ENCODE data around the gene CPSF2. TPM values are rescaled to one million over a fixed set of nuclear protein-coding genes. Genes with fewer than 3 reads are reported as not detected.

The CPSF2 gene
- total RNA-seq, 1 experiment from 2014 or later, result 129 TPM

- DNase-seq (ENCODE audit: low spot score), result no peak
- H3K4me1 ChIP-seq (ENCODE audit: insufficient read depth, low read length, poor library complexity, severe bottlenecking), result peaks cover 5% of the 10 kb centered on the region
- intact Hi-C loops (cut with micrococcal nuclease; ENCODE audit: unreplicated experiment), result no loop called here
- peak overlapping the region; percentile 70 for H3K4me3 ChIP-seq (ENCODE audit: low read depth, low read length, poor library complexity, severe bottlenecking)
- no peaks in the 10 kb centered on the region for H3K27me3 ChIP-seq (replicated peaks; ENCODE audit: insufficient read depth, low read depth, low read length, poor library complexity)
- BruUV-seq (replicated peaks), result TSS peak; percentile 66
- no peaks in the 10 kb centered on the region for H3K9me3 ChIP-seq (ENCODE audit: low read depth, low read length, poor library complexity, severe bottlenecking)
- ChIA-PET POLR2A (ENCODE audit: low non-redundant PET) (no interaction called here), CTCF (no interaction called here)
- TF ChIP-seq CTCF (conservative IDR thresholded peaks at IDR 0.05; ENCODE audit: low read depth, low read length) (no peak), EZH2 (IDR thresholded peaks at IDR 0.05; ENCODE audit: borderline replicate concordance, low read depth, low read length, poor library complexity, severe bottlenecking) (no peak)
- peak overlapping the region; percentile 86 for H3K27ac ChIP-seq (ENCODE audit: low read depth, low read length, poor library complexity, severe bottlenecking)
- no peaks in the 10 kb centered on the region for H3K36me3 ChIP-seq (ENCODE audit: insufficient read depth, low read length, poor library complexity, severe bottlenecking)
Observed at GRCh38 chr14:92105073-92105892, 16.5 kb upstream of the CPSF2 start.

DNA sequence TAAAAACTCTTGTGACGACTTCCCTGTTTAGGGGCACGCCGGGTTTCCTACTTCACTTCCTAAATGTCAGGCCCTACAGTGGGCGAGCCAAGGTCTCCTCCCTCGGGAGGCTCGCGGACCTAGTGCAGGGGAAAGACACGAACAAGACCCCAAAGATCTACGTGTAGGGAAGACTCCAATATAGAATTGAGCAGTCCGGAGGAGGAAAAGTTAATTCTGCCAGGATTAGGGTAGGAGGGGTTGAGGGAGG is 16.0 kb upstream of the CPSF2 start:
- H3K27ac ChIP-seq (ENCODE audit: low read depth, low read length, poor library complexity, severe bottlenecking), result peak overlapping the region; percentile 86
- H3K4me3 ChIP-seq (ENCODE audit: low read depth, low read length, poor library complexity, severe bottlenecking), result peak overlapping the region; percentile 70
- DNase-seq (ENCODE audit: low spot score), result peak; percentile 55
- POLR2A ChIA-PET (ENCODE audit: low non-redundant PET), result interaction anchor here (0.5 kb wide), 1 partner anchor 1401 kb away, joined by 3 read pairs; no protein-coding TSS in a partner anchor
- no peaks in the 10 kb centered on the region for H3K27me3 ChIP-seq (replicated peaks; ENCODE audit: insufficient read depth, low read depth, low read length, poor library complexity)
- no TSS peak for BruUV-seq (replicated peaks)
- TF ChIP-seq EZH2 (IDR thresholded peaks at IDR 0.05; ENCODE audit: borderline replicate concordance, low read depth, low read length, poor library complexity, severe bottlenecking), result no peak
- TF ChIP-seq CTCF (conservative IDR thresholded peaks at IDR 0.05; ENCODE audit: low read depth, low read length), result no peak
- no peaks in the 10 kb centered on the region for H3K36me3 ChIP-seq (ENCODE audit: insufficient read depth, low read length, poor library complexity, severe bottlenecking)
- intact Hi-C loops (cut with micrococcal nuclease; ENCODE audit: unreplicated experiment), result no loop called here
- peaks cover 5% of the 10 kb centered on the region for H3K4me1 ChIP-seq (ENCODE audit: insufficient read depth, low read length, poor library complexity, severe bottlenecking)
- CTCF ChIA-PET, result interaction anchor here (0.8 to 1.8 kb wide), 4 partner anchors 12 to 109 kb away, joined by 4 to 19 read pairs (median 6); partner anchors contain the start of genes CPSF2, NDUFB1 and TRIP11
- no peaks in the 10 kb centered on the region for H3K9me3 ChIP-seq (ENCODE audit: low read depth, low read length, poor library complexity, severe bottlenecking)

DNA sequence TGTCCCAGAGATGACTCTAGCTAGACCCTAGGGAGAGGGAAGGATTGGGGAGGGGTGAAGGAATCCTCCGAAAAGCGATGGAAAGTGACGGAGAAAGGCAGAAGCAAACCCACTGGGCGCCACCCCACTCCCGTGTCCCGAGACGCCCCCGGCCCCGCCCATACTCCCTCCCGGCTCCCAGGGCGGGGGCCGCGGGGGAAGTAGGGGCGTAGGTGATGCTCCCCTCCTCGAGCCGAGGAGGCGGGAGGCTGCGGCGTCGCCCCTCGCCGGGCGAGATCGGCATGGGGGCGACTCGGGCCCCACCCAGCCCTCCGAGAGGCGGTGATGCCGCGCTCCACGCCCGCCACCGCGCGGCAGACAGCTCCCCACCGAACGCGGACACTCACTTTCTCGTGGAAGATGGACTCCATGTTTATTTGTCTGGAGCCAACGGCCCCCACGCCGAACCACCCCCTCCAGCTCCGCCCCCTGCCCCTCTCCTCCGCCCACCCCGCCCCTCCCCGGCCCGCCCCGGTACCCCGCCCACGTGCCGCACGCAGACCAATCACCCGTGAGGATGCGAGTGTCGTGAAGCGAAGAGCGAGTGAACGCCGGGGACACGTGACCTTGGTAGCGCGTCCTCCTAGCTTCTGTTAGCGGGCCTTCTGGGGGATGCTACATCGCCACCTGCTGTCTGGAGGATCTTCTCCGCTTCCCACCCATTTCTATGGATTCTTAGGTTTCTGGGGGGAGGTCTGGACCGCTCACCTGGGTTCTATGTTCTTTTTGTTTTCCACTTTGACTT is 15.4 kb upstream of the CPSF2 start, which contains the start of gene ATXN3:
ATXN3 (minus strand) TSS at position 440 of the 784 bp plus-strand sequence; CDS start at position 410, 30 bp downstream.
- no peaks in the 10 kb centered on the region for H3K36me3 ChIP-seq (ENCODE audit: insufficient read depth, low read length, poor library complexity, severe bottlenecking)
- ChIA-PET POLR2A (ENCODE audit: low non-redundant PET) (interaction anchor here (0.5 to 1.0 kb wide), 4 partner anchors 11 to 1402 kb away, joined by 3 to 6 read pairs (median 4); no protein-coding TSS in a partner anchor), CTCF (interaction anchor here (0.6 to 1.8 kb wide), 7 partner anchors 11 to 109 kb away, joined by 3 to 19 read pairs (median 4); partner anchors contain the start of genes CPSF2, NDUFB1 and TRIP11)
- intact Hi-C loops (cut with micrococcal nuclease; ENCODE audit: unreplicated experiment), result no loop called here
- BruUV-seq (replicated peaks), result no TSS peak
- H3K4me3 ChIP-seq (ENCODE audit: low read depth, low read length, poor library complexity, severe bottlenecking), result peak within 1 kb of the TSS; percentile 70
- TF ChIP-seq CTCF (conservative IDR thresholded peaks at IDR 0.05; ENCODE audit: low read depth, low read length), result peak; percentile 82
- TF ChIP-seq EZH2 (IDR thresholded peaks at IDR 0.05; ENCODE audit: borderline replicate concordance, low read depth, low read length, poor library complexity, severe bottlenecking), result no peak
- peak within 1 kb of the TSS; percentile 86 for H3K27ac ChIP-seq (ENCODE audit: low read depth, low read length, poor library complexity, severe bottlenecking)
- H3K27me3 ChIP-seq (replicated peaks; ENCODE audit: insufficient read depth, low read depth, low read length, poor library complexity), result no peaks in the 10 kb centered on the region
- H3K4me1 ChIP-seq (ENCODE audit: insufficient read depth, low read length, poor library complexity, severe bottlenecking), result peaks cover 5% of the 10 kb centered on the region
- DNase-seq (ENCODE audit: low spot score), result peak; percentile 99
- no peaks in the 10 kb centered on the region for H3K9me3 ChIP-seq (ENCODE audit: low read depth, low read length, poor library complexity, severe bottlenecking)
